ENCODE results near the gene YEATS4. TPM values are rescaled to one million over a fixed set of nuclear protein-coding genes. Genes with fewer than 3 reads are reported as not detected.

The YEATS4 gene
- total and polyA plus RNA-seq, 12 donors, result 5.6 to 57.9 (median 16.4) TPM

DNA sequence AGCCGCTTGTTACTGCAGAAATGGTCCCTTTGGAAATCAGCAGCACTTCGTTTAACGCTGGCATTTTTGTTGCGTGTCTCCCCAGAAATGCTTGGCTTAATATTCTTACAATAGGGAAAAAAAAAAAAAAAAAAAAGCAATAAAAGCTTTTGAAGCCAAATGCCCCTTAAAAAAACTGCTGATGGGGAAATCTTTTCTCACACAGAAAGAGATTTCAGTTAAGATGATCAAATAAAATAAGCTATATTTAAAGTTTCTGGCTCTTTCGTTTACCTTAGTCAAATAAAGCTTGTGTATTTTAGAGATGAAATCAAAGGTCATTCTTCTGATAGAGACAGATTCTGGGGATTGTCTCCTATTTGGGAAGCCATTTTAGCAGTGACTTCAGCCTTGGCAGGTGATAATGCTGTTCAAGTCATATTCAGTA lies 58.2 kb downstream of the YEATS4 start:
- peaks cover 0 to 4% of the 10 kb centered on the region in 2 donors for H3K4me1 ChIP-seq (replicated peaks in 1 of 2)
- intact Hi-C loops (cut with DNase I), result no loop called here
- no peaks in the 10 kb centered on the region for H3K9me3 ChIP-seq (replicated peaks in 1 of 3)
- H3K27ac ChIP-seq, result no peak overlapping the region
- H3K36me3 ChIP-seq (replicated peaks in 1 of 2), result no peaks in the 10 kb centered on the region
- TF ChIP-seq, protein P1, sequence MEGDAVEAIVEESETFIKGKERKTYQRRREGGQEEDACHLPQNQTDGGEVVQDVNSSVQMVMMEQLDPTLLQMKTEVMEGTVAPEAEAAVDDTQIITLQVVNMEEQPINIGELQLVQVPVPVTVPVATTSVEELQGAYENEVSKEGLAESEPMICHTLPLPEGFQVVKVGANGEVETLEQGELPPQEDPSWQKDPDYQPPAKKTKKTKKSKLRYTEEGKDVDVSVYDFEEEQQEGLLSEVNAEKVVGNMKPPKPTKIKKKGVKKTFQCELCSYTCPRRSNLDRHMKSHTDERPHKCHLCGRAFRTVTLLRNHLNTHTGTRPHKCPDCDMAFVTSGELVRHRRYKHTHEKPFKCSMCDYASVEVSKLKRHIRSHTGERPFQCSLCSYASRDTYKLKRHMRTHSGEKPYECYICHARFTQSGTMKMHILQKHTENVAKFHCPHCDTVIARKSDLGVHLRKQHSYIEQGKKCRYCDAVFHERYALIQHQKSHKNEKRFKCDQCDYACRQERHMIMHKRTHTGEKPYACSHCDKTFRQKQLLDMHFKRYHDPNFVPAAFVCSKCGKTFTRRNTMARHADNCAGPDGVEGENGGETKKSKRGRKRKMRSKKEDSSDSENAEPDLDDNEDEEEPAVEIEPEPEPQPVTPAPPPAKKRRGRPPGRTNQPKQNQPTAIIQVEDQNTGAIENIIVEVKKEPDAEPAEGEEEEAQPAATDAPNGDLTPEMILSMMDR (IDR thresholded peaks at IDR 0.05), result no peak
- TF ChIP-seq POLR2A (IDR thresholded peaks at IDR 0.05), result no peak
- WGBS, 4 donors, result 78 to 92% (median 91%) methylated on average over 5 of the region's 5 CpGs
- DNase-seq, result no peak
- H3K4me3 ChIP-seq, result no peak overlapping the region
- H3K27me3 ChIP-seq, result no peaks in the 10 kb centered on the region

DNA sequence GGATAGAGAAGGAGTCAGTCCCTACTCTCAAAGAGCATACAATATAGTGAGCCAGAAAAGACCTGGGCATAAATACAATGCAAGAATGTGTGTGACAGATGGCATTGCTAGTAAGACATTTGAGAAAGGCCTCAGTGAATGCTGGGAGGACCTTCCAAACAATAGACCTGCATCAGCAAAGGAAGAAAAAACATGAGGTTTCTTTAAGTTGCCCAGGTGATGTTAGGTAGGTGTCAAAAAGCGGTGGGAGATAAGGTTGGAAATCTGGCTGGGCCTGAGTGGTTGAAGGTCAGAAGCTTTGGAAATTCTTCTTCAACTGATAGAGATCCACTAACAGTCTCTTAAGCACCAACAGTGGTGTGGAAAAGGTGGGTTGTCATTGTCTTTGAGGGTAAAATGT lies 60.2 kb downstream of the YEATS4 start:
- Histone ChIP-seq H3K27me3 (no peaks in the 10 kb centered on the region), H3K27ac (no peak overlapping the region), H3K9me3 (replicated peaks in 1 of 3) (no peaks in the 10 kb centered on the region), H3K36me3 (replicated peaks in 1 of 2) (no peaks in the 10 kb centered on the region), H3K4me1 (replicated peaks in 1 of 2) (peaks cover 0 to 4% of the 10 kb centered on the region in 2 donors), H3K4me3 (no peak overlapping the region)
- WGBS, 4 donors, result 91 to 100% (median 97%) methylated on average over 1 of the region's 1 CpG
- intact Hi-C loops (cut with DNase I), result no loop called here
- no peak for DNase-seq
- TF ChIP-seq, protein P1 (IDR thresholded peaks at IDR 0.05), result no peak
- TF ChIP-seq POLR2A (IDR thresholded peaks at IDR 0.05), result no peak

DNA sequence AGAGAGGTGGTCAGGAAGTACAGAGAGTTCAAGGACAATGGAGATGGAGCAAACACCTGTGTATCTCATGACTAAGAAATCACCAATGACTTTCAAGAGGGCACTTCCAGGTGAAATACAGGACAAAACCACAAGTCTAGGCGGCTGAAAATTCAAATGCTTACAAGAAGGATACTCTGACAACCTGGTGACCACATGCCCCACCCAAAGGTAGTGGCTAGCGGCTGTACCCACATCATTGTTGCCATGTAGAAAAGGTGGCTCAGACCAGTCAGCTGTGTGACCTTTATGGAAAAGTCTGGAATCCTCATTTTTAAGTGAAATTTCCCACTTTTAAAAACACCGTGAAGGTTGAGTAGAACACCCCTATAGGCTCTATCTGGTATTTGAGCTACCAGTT lies 62.0 kb downstream of the YEATS4 start:
- H3K27ac ChIP-seq, result no peak overlapping the region
- no peaks in the 10 kb centered on the region for H3K36me3 ChIP-seq (replicated peaks in 1 of 2)
- no peaks in the 10 kb centered on the region for H3K9me3 ChIP-seq (replicated peaks in 1 of 3)
- intact Hi-C loops (cut with DNase I), result no loop called here
- no peak overlapping the region for H3K4me3 ChIP-seq
- TF ChIP-seq, protein P1 (IDR thresholded peaks at IDR 0.05), result no peak
- TF ChIP-seq POLR2A (IDR thresholded peaks at IDR 0.05), result no peak
- no peaks in the 10 kb centered on the region for H3K4me1 ChIP-seq (replicated peaks in 1 of 2)
- no peaks in the 10 kb centered on the region for H3K27me3 ChIP-seq
- WGBS, 4 donors, result 96 to 98% (median 96%) methylated on average over 3 of the region's 3 CpGs
- no peak for DNase-seq

DNA sequence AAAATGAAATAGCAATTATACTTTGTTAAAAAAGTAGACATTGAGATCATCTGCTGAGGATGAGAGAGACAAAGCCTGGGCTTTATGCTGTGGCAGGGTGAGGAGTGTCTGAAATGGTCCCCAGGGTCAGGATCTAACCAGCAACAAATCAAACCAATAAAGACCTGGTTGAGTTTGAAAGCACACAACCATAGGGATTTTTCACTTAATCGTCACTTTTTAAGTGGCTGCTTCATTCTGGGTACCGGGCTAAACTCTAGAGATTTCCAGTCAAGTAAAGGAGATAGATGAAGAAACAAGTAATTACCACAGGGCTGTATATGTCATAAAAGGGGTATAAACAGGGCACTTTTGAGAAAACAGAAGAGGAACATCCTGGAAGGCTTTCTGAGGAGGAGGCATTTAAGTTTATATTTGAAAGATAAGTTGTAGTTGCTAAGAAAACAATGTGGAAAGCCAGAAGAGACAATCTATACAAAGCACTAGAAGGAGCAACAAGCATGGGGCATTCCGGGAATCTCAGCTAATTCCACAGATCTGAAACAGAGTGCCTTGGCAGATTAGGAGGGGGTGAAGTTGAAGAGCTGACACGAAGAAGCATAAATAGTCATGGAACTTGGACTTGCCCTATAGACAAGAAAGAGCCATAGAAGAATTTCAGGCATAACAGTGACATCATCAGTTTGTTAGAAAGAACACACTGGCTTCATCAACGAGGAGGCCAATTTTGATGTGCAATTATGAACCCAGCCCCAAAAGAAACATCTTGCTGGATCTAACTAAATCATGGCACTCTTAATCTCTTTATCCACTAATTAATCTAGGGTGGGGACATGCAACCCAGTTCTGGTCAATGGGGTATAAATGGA lies 63.7 kb downstream of the YEATS4 start:
- 85 to 97% (median 89%) methylated on average over 5 of the region's 5 CpGs for WGBS, 4 donors
- no peaks in the 10 kb centered on the region for H3K36me3 ChIP-seq (replicated peaks in 1 of 2)
- H3K27ac ChIP-seq, result no peak overlapping the region
- H3K4me3 ChIP-seq, result no peak overlapping the region
- TF ChIP-seq, protein P1 (IDR thresholded peaks at IDR 0.05), result no peak
- TF ChIP-seq POLR2A (IDR thresholded peaks at IDR 0.05), result no peak
- DNase-seq, result no peak
- H3K4me1 ChIP-seq (replicated peaks in 1 of 2), result no peaks in the 10 kb centered on the region
- intact Hi-C loops (cut with DNase I), result no loop called here
- H3K27me3 ChIP-seq, result no peaks in the 10 kb centered on the region
- H3K9me3 ChIP-seq (replicated peaks in 1 of 3), result no peaks in the 10 kb centered on the region
